Naive thymus-derived CD8-positive, alpha-beta T cell (primary cell): ENCODE data around the gene HECTD1. TPM values are rescaled to one million over a fixed set of nuclear protein-coding genes. Genes with fewer than 3 reads are reported as not detected.
A peak's percentile ranks its signal among the peaks of the same experiment; 100 is the strongest.
"Not testable (repeated sequence)": the region's sequence is repeated elsewhere in the genome, so short reads cannot be mapped to it uniquely, and the experiment has no call there.

Source experiments
- ATAC-seq, 2 donors: fragments of 150-1000 bp; cut with Tn5 transposase in 1 of 2; sonication (Bioruptor Pico), chemical (Tn5 transposase) in 1 of 2; 1 replicate in 1 of 2; 2 replicates in 1 of 2; pipeline ENCODE4 v1.10.0; 2021; ENCODE audit warnings: mild to moderate bottlenecking in 2 of 2, moderate library complexity in 2 of 2
- POLR2A ChIA-PET: fragments of 350-600 bp; sonication (Branson Sonifier 250); formaldehyde crosslinking; loops from one replicate; lab custom pipeline; 2021; ENCODE audit warnings: antibody characterized with exemption; lab: Charles Lee
- DNase-seq, 10 donors: peaks; one replicate each; pipeline versions ENCODE4 v3.0.0 to v3.0.0-alpha.2; 2020 to 2022
- H3K27ac Mint-ChIP-seq, 10 donors: one replicate each; pipeline ENCODE4 v1.8.0; 2020 to 2022; ENCODE audit warnings: mild to moderate bottlenecking in 10 of 10, mixed read lengths in 10 of 10, moderate library complexity in 4 of 10, inconsistent platforms in 1 of 10
- H3K27me3 Mint-ChIP-seq, 5 donors: one replicate each; pipeline ENCODE4 v1.8.0; 2021 to 2022; ENCODE audit warnings: mixed read lengths in 5 of 5
- H3K36me3 Mint-ChIP-seq, 3 donors: one replicate each; pipeline ENCODE4 v1.8.0; 2020 to 2022; ENCODE audit warnings: mixed read lengths in 3 of 3, mild to moderate bottlenecking in 2 of 3, inconsistent platforms in 1 of 3
- H3K4me1 Mint-ChIP-seq, 4 donors: one replicate each; pipeline ENCODE4 v1.8.0; 2021 to 2022; ENCODE audit warnings: mixed read lengths in 4 of 4
- H3K4me3 Mint-ChIP-seq, 10 donors: one replicate each; pipeline ENCODE4 v1.8.0; 2020 to 2022; ENCODE audit warnings: mild to moderate bottlenecking in 10 of 10, mixed read lengths in 10 of 10, moderate library complexity in 6 of 10, inconsistent platforms in 1 of 10
- H3K9me3 Mint-ChIP-seq, 9 donors: one replicate each; pipeline ENCODE4 v1.8.0; 2020 to 2022; ENCODE audit warnings: mixed read lengths in 9 of 9, mild to moderate bottlenecking in 3 of 9, inconsistent platforms in 1 of 9, moderate library complexity in 1 of 9
- polyA plus RNA-seq, 3 donors: library from polyadenylated mRNA; unstranded; fragments of 300-500 nt; fragmentation: Illumina TruSeq; gene quantifications; one replicate each; pipeline ENCODE4 v1.2.3, GENCODE V29; 2021
- total RNA-seq, 8 experiments: library from RNA in 2 of 8; stranded (reverse) in 2 of 8; gene quantifications; one replicate each; pipeline ENCODE4 v1.2.3 and lab custom pipeline; 2021 to 2026

Gene HECTD1
- total and polyA plus RNA-seq, 5 experiments from 2014 or later: 20.1 to 166 (median 30.8) TPM

DNA sequence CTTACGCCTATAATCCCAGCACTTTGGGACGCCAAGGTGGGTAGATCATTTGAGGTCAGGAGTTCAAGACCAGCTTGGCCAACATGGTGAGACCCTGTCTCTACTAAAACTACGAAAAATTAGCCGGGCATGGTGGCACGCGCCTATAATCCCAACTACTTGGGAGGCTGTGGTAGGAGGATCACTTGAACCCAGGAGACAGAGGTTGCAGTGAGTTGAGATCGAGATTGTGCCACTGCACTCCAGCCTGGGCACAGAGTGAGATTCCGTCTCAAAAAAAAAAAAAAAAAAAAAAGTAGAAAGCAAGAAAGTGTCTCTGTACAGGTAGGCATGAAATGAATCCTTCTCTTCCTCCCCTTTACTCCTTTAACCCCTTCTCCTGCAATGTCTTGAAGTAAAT lies 111.8 kb downstream of the HECTD1 start:
- not testable (repeated sequence) for H3K4me3 Mint-ChIP-seq, DNase-seq
- peaks cover 8 to 40% (median 15%) of the 10 kb centered on the region in 3 donors for H3K36me3 Mint-ChIP-seq

DNA sequence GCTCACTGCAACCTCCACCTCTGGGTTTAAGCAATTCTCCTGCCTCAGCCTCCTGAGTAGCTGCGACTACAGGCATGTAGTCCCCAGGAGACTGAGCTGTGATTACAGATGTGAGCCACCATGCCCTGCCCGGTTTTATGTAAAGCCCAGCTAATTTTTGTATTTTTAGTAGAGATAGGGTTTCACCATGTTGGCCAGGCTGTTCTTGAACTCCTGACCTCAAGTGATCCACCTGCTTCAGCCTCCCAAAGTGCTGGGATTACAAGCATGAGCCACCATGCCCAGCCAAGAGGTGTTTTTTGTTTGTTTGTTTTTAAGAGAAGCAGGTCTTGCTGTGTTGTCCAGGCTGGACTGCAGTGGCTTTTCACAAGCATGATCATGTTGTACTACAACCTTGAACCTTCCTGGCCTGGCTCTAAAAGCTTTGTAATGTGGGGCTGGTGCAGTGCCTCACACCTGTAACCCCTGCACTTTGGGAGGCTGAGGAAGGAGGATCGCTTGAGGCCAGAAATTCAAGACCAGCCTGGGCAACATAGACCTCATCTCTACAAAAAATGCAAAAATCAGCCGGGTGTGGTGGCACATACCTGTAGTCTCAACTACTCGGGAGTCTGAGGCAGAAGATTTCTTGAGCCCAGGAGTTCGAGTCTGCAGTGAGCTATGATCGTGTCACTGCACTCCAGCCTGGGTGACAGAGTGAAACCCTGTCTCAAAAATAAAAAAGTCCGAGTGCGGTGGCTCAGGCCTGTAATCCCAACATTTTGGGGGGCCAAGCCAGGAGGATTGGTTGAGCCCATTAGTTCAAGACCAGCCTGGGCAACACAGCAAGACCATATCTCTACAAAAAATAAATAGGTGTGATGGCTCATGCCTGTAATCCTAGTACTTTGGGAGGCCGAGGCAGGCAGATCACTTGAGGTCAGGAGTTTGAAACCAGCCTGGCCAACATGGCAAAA lies 113.4 kb downstream of the HECTD1 start:
- H3K4me1 Mint-ChIP-seq, DNase-seq, H3K9me3 Mint-ChIP-seq, POLR2A ChIA-PET, ATAC-seq, H3K27me3 Mint-ChIP-seq, H3K4me3 Mint-ChIP-seq: not testable (repeated sequence)
- H3K27ac Mint-ChIP-seq: peak overlapping the region in 3 of 10 donors; percentile 15 to 60 (median 24)
- H3K36me3 Mint-ChIP-seq: peaks cover 8 to 24% (median 10%) of the 10 kb centered on the region in 3 donors

More for the DNA sequence above, 111.8 kb downstream of the HECTD1 start:
- H3K27ac Mint-ChIP-seq, H3K27me3 Mint-ChIP-seq, ATAC-seq, POLR2A ChIA-PET, H3K9me3 Mint-ChIP-seq, H3K4me1 Mint-ChIP-seq: not testable (repeated sequence)

DNA sequence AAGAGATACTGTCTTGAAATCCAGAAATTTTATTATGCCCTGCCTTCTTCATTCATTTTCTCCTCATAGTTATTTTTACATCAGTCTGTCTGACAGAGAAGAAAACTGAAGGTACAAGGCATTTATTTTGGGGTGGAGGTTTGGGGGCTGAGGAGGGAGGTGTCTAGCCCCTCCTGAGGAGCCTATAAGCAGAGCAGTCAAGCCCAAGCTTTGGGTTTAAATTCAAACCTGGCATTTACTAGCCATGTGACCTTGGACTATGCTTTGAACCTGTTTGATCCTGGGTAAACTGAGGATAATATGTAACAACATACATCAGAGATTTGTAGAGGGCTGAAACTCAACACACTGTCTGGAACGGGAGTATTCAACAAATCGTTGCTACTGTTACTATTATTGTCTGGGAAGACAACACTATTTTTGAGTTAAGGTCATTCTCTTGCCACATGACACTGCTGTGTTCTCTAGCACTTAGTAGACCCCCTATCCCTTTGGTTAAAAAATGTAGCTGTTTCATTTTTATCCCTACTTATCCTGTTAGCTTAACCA lies 115.4 kb downstream of the HECTD1 start:
- ATAC-seq (no peak), DNase-seq (no peak)
- no peaks in the 10 kb centered on the region for H3K4me1 Mint-ChIP-seq
- no peaks in the 10 kb centered on the region for H3K27me3 Mint-ChIP-seq
- peak overlapping the region in 2 of 10 donors; percentile 3 to 27 for H3K27ac Mint-ChIP-seq
- H3K4me3 Mint-ChIP-seq: no peak overlapping the region
- POLR2A ChIA-PET: no interaction called here
- H3K36me3 Mint-ChIP-seq: peaks cover 0 to 14% (median under 1%) of the 10 kb centered on the region in 3 donors
- no peaks in the 10 kb centered on the region for H3K9me3 Mint-ChIP-seq

DNA sequence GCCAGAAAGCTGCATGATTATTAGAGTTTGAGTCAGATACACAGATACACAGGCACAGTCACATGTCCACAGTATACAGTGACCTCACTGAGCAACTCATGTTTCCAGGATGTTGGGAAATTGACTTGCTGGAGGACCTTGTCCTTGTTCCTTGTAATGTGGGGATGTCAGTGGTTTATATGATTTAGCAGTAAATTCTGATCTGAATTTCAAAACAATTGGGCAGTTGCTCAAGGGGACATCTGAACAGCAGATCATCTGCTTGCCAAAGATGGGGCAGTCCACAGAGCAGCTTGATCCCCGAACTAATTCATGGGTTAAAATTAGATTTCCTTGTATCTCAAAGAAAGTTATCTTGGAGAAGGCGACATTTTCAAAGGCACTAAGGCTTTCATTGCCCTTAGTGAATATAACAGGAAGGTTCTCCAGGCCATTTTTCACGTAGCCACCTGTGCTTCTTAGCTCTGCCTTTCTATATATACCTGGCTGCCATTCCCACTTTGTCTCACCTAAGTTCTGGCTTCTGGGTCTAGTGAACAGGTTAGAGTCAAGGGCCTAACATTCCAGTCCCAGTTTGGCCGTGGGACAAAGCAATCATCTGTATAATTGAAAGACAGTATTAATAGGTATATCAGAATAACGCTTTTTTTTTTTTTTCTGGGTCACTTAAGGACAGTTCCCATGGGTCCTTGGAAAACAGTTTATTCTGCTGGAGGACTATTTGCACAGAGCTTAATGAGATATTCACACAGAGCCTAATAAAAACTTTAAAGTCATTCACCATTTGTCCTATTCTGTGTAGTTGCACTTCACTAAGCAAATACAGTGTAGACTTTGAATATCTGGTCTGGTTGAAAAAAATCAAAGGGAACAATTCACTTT lies 116.5 kb downstream of the HECTD1 start:
- Mint-ChIP-seq H3K4me3 (no peak overlapping the region), H3K9me3 (no peaks in the 10 kb centered on the region), H3K27ac (peak overlapping the region in 2 of 10 donors; percentile 34 to 55), H3K4me1 (no peaks in the 10 kb centered on the region), H3K36me3 (peaks cover 0 to 9% (median 0%) of the 10 kb centered on the region in 3 donors), H3K27me3 (no peaks in the 10 kb centered on the region)
- ATAC-seq (no peak), DNase-seq (no peak)
- POLR2A ChIA-PET: no interaction called here

DNA sequence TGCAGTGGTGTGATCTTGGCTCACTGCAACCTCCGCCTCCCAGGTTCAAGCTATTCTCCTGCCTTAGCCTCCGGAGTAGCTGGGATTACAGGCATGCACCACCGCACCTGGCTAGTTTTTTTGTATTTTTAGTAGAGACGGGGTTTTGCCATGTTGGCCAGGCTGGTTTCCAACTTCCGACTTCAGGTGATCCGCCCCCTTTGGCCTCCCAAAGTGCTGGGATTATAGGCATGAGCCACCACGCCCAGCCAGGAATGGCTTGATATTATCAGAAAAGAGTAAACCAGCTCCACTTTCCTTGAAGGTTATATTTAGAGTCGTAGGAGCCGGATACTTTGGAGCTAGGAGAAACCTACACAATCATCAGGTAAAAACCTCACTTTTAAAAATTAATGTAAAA lies 121.1 kb downstream of the HECTD1 start:
- H3K4me1 Mint-ChIP-seq, H3K27ac Mint-ChIP-seq, H3K27me3 Mint-ChIP-seq, POLR2A ChIA-PET, H3K9me3 Mint-ChIP-seq, H3K4me3 Mint-ChIP-seq, DNase-seq, ATAC-seq: not testable (repeated sequence)
- H3K36me3 Mint-ChIP-seq: peaks cover 0 to 26% (median 10%) of the 10 kb centered on the region in 3 donors

DNA sequence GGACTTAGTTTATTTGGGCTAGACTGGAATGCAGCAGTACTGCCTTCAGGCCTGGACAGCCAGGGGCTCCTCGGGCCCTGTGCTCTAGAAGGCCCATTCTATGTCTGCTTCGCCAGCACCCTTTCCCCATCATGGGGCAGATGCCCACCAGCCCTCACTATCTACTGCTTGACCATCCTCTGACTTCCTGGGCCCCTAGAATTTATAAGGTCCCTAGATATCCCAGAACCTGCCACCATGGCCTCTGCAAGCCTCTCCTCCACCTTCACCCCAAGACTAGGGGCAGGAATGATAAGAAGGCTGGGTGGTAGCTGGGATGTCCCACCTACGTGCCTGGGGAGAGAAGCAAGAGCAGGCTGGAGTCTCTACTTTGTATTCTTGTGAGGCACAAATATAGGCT lies 122.6 kb downstream of the HECTD1 start:
- Mint-ChIP-seq H3K4me3 (no peak overlapping the region), H3K27ac (peak overlapping the region in 1 of 10 donors; percentile 43), H3K36me3 (peaks cover 0 to 38% (median 10%) of the 10 kb centered on the region in 3 donors), H3K27me3 (no peaks in the 10 kb centered on the region), H3K9me3 (no peaks in the 10 kb centered on the region), H3K4me1 (peaks cover 0 to 4% (median 0%) of the 10 kb centered on the region in 4 donors)
- no peak for DNase-seq
- ATAC-seq: no peak
- POLR2A ChIA-PET: no interaction called here

DNA sequence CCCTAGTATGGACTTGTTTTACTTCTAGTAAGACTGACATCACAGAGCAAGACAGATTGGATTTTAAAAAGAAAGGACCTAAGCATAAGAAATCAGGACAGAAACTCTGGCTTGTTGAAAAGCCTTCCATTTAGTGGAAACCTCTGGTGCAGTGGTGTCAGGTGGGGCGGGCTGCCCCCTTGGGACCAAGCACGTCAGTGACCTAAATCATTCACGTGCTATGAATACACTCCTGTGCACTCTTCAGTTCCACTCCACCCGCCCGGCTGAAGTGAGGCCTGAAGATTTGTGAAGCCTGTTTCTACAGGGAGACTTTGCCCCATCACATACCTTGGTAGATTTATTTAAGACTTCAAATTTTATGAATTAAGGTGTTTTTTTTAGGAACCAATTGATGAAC lies 123.2 kb downstream of the HECTD1 start:
- DNase-seq (no peak), ATAC-seq (no peak)
- H3K27ac Mint-ChIP-seq: peak overlapping the region in 1 of 10 donors; percentile 14
- H3K4me3 Mint-ChIP-seq: no peak overlapping the region
- peaks cover 0 to 4% (median 0%) of the 10 kb centered on the region in 4 donors for H3K4me1 Mint-ChIP-seq
- H3K36me3 Mint-ChIP-seq: peaks cover 0 to 40% (median 10%) of the 10 kb centered on the region in 3 donors
- H3K27me3 Mint-ChIP-seq: no peaks in the 10 kb centered on the region
- POLR2A ChIA-PET: no interaction called here
- H3K9me3 Mint-ChIP-seq: no peaks in the 10 kb centered on the region

DNA sequence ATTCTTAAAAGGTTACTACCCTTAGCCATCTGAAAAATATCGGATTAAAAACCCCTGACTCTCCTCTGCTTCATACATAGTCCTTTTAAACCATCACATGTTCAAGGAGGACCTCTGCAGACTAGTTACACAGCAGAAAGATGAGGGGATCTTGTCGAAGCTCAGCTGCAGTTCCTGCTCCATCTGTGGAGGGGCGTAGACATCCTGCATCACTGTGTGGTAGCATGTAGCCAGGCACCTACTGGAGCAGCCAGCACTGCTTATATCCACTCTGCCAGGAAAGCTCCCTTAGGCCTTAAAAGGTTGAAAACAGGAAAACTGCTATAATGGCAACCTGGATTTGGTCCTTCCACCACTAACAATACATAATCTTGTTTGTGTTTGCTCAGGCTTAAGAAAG lies 123.8 kb downstream of the HECTD1 start:
- Mint-ChIP-seq H3K36me3 (peaks cover 0 to 42% (median 10%) of the 10 kb centered on the region in 3 donors), H3K27ac (no peak overlapping the region), H3K27me3 (no peaks in the 10 kb centered on the region), H3K4me3 (no peak overlapping the region), H3K4me1 (peaks cover 0 to 4% (median 0%) of the 10 kb centered on the region in 4 donors), H3K9me3 (no peaks in the 10 kb centered on the region)
- ATAC-seq (no peak), DNase-seq (no peak)
- POLR2A ChIA-PET: no interaction called here

DNA sequence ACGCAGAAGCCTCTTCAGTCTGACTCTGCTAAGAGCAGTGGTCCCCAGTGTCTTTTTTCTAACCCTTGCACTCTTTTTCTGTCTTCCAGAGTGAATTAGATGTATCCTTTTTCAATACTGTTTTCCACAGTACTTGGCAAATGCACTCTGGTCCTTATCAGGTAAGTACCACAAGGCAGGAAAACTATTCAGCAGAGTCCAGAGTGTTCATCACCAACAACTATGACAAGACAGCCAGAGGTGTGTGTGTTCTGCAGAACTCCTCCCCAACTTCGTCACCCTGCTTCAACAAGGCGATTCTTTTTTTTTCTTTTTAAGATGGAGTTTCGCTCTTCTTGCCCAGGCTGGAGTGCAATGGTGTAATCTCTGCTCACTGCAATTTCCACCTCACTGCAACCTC lies 127.1 kb downstream of the HECTD1 start:
- H3K27me3 Mint-ChIP-seq: no peaks in the 10 kb centered on the region
- H3K36me3 Mint-ChIP-seq: peaks cover under 1 to 55% (median 11%) of the 10 kb centered on the region in 3 donors
- H3K4me3 Mint-ChIP-seq: no peak overlapping the region
- H3K9me3 Mint-ChIP-seq: peaks cover 0 to under 1% (median 0%) of the 10 kb centered on the region in 9 donors
- DNase-seq (no peak), ATAC-seq (no peak)
- peaks cover 0 to 4% (median 0%) of the 10 kb centered on the region in 4 donors for H3K4me1 Mint-ChIP-seq
- POLR2A ChIA-PET: no interaction called here
- peak overlapping the region in 5 of 10 donors; percentile 4 to 62 (median 41) for H3K27ac Mint-ChIP-seq

DNA sequence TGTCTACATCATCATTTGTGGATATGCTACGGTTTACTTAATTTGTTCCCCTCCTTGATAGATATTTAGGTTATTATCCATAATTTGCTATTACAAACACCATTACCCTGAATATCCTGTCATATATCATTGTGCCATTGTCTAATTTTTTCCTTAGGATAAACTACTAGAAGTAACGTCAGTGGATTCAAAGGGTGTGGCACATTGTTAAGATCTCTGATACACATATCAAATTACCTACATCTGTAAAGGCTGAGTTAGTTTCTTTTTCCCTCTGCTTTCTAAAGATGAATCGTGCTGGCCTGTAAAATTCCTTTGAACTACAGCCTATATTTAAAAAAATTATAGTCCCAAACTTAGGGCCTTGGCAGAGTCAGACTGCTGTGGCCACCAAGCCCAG lies 127.5 kb downstream of the HECTD1 start:
- Mint-ChIP-seq H3K27me3 (no peaks in the 10 kb centered on the region), H3K4me1 (peaks cover 0 to 4% (median 0%) of the 10 kb centered on the region in 4 donors), H3K4me3 (no peak overlapping the region), H3K27ac (peak overlapping the region in 2 of 10 donors; percentile 24 to 56), H3K9me3 (peaks cover 0 to 5% (median 2%) of the 10 kb centered on the region in 9 donors), H3K36me3 (peaks cover 4 to 55% (median 14%) of the 10 kb centered on the region in 3 donors)
- DNase-seq (no peak), ATAC-seq (no peak)
- POLR2A ChIA-PET: no interaction called here

DNA sequence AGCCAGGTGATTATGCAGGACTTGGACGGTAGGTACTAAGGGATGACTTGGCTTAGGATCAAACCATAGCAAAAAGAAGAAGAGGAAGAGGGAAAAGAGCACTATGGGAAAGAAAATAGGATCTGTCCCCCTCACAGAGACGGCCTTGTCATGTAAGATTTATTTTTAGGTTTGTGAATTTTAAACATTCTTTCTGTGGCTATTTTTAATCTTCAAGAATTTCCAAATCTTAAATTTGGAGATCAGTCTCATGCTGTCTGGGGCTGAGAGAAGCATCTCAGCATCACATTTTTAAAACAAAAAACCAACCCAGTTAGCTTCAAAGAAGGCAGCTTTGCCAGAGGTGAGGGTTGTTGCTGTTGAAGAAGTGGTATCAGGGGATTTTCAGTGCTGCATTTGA lies 128.8 kb downstream of the HECTD1 start:
- DNase-seq: no peak
- POLR2A ChIA-PET: no interaction called here
- no peak for ATAC-seq
- no peaks in the 10 kb centered on the region for H3K27me3 Mint-ChIP-seq
- peak overlapping the region in 1 of 10 donors; percentile 61 for H3K27ac Mint-ChIP-seq
- peaks cover 0 to 9% (median 3%) of the 10 kb centered on the region in 9 donors for H3K9me3 Mint-ChIP-seq
- no peak overlapping the region for H3K4me3 Mint-ChIP-seq
- H3K36me3 Mint-ChIP-seq: peaks cover 7 to 55% (median 9%) of the 10 kb centered on the region in 3 donors
- H3K4me1 Mint-ChIP-seq: no peaks in the 10 kb centered on the region

DNA sequence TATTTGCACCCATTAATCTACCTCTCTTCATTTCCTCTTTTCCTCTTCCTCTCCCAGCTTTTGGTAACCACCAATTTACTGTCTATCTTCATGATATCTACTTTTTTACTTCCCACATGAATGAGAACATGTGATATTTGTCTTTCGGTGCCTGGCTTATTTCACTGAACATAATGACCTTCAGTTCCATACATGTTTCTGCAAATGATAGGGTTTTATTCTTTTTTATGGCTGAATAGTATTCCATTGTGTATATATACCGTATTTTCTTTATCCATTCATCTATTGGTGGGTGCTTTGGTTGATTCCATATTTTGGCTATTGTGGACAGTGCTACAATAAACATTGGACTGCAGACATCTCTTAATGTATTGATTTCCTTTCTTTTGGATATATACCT lies 132.4 kb downstream of the HECTD1 start:
- Mint-ChIP-seq H3K9me3 (peaks cover 0 to 9% (median 3%) of the 10 kb centered on the region in 9 donors), H3K4me3 (no peak overlapping the region), H3K27ac (no peak overlapping the region), H3K27me3 (no peaks in the 10 kb centered on the region), H3K36me3 (peaks cover 10 to 64% (median 25%) of the 10 kb centered on the region in 3 donors), H3K4me1 (no peaks in the 10 kb centered on the region)
- POLR2A ChIA-PET: no interaction called here
- ATAC-seq: no peak
- DNase-seq: no peak
